Stimulated activated CD4-positive, alpha-beta T cell treated with anti-CD3 and anti-CD28 coated beads, Interleukin-4, amount 100 ng/mL, for 4 hours (primary cell): Measurements from ENCODE around the gene LRMDA.
"Not testable (repeated sequence)": the region's sequence is repeated elsewhere in the genome, so short reads cannot be mapped to it uniquely, and the experiment has no call there.

ENCODE experiments used
- DNase-seq, 2 experiments: peaks; one replicate each; pipeline ENCODE4 v3.0.0-alpha.2; 2020

The LRMDA gene

GRCh38 chr10:76492678-76493472 is 1061.5 kb downstream of the LRMDA start:
- no peak for DNase-seq

- no peak for DNase-seq
Measured at GRCh38 chr10:76497666-76498065, 1066.2 kb downstream of the LRMDA start.

GRCh38 chr10:76504823-76505222 is 1073.4 kb downstream of the LRMDA start:
- no peak for DNase-seq

GRCh38 chr10:76509446-76509845 is 1078.0 kb downstream of the LRMDA start:
- DNase-seq: no peak

GRCh38 chr10:76514321-76514720 is 1082.9 kb downstream of the LRMDA start:
- no peak for DNase-seq

GRCh38 chr10:76514869-76515268 is 1083.4 kb downstream of the LRMDA start:
- no peak for DNase-seq

GRCh38 chr10:76522547-76522946 is 1091.1 kb downstream of the LRMDA start:
- no peak for DNase-seq

GRCh38 chr10:76523246-76523645 is 1091.8 kb downstream of the LRMDA start:
- DNase-seq: no peak

GRCh38 chr10:76523791-76524351 is 1092.4 kb downstream of the LRMDA start:
- DNase-seq: no peak

- not testable (repeated sequence) for DNase-seq
Measured at GRCh38 chr10:76526833-76527232, 1095.4 kb downstream of the LRMDA start.

GRCh38 chr10:76540331-76540730 is 1108.9 kb downstream of the LRMDA start:
- DNase-seq: no peak

GRCh38 chr10:76540786-76541185 is 1109.4 kb downstream of the LRMDA start:
- no peak for DNase-seq

GRCh38 chr10:76541852-76542251 is 1110.4 kb downstream of the LRMDA start:
- no peak for DNase-seq

- no peak for DNase-seq
Measured at GRCh38 chr10:76542307-76542930, 1111.0 kb downstream of the LRMDA start.

GRCh38 chr10:76543655-76544054 is 1112.2 kb downstream of the LRMDA start:
- DNase-seq: no peak

- DNase-seq: no peak
Measured at GRCh38 chr10:76544789-76545188, 1113.4 kb downstream of the LRMDA start.

GRCh38 chr10:76546411-76546810 is 1115.0 kb downstream of the LRMDA start:
- no peak for DNase-seq

- DNase-seq: peak in 1 of 2 experiments; percentile 23
Measured at GRCh38 chr10:76547352-76547972, 1116.0 kb downstream of the LRMDA start.

GRCh38 chr10:76548716-76549115 is 1117.3 kb downstream of the LRMDA start:
- DNase-seq: no peak

- DNase-seq: no peak
Measured at GRCh38 chr10:76549171-76549570, 1117.7 kb downstream of the LRMDA start.

- DNase-seq: no peak
Measured at GRCh38 chr10:76550806-76551205, 1119.4 kb downstream of the LRMDA start.

- DNase-seq: no peak
Measured at GRCh38 chr10:76552091-76552873, 1120.9 kb downstream of the LRMDA start.
